Activated CD8-positive, alpha-beta T cell treated with anti-CD3 and anti-CD28 coated beads for 36 hours (primary cell): ENCODE results near the gene OR2A25. TPM values are rescaled to one million over a fixed set of nuclear protein-coding genes. Genes with fewer than 3 reads are reported as not detected.

ENCODE experiments used
- ATAC-seq: fragments of 200-7000 bp; cut with Tn5 transposase; one replicate; pipeline ENCODE4 v1.10.0; 2021; ENCODE audit warnings: mild to moderate bottlenecking, moderate library complexity
- CTCF ChIA-PET: fragments of 350-600 bp; sonication (Branson Sonifier 250); formaldehyde crosslinking; loops from one replicate; lab custom pipeline; 2021; ENCODE audit warnings: antibody characterized with exemption; lab: Charles Lee
- POLR2A ChIA-PET: fragments of 350-600 bp; sonication (Branson Sonifier 250); formaldehyde crosslinking; loops from one replicate; lab custom pipeline; 2021; ENCODE audit warnings: antibody characterized with exemption; lab: Charles Lee
- DNase-seq: peaks from one replicate; pipeline ENCODE4 v3.0.0-alpha.2; 2020
- H3K27ac Mint-ChIP-seq: one replicate; pipeline ENCODE4 v1.8.0; 2021; ENCODE audit warnings: mild to moderate bottlenecking, mixed read lengths
- H3K27me3 Mint-ChIP-seq: one replicate; pipeline ENCODE4 v1.8.0; 2021; ENCODE audit warnings: mixed read lengths
- H3K36me3 Mint-ChIP-seq: one replicate; pipeline ENCODE4 v1.8.0; 2021; ENCODE audit warnings: low read depth, mixed read lengths
- H3K4me1 Mint-ChIP-seq: one replicate; pipeline ENCODE4 v1.8.0; 2021; ENCODE audit warnings: low read depth, mixed read lengths
- H3K4me3 Mint-ChIP-seq: one replicate; pipeline ENCODE4 v1.8.0; 2021; ENCODE audit warnings: mild to moderate bottlenecking, moderate library complexity, mixed read lengths
- H3K9me3 Mint-ChIP-seq: one replicate; pipeline ENCODE4 v1.8.0; 2021; ENCODE audit warnings: mixed read lengths
- intact Hi-C: fragments of 100-400 bp; cut with micrococcal nuclease; formaldehyde crosslinking; loops from one replicate; pipeline ENCODE4 v1.10.0; 2022
- total RNA-seq, 2 experiments: library from RNA; stranded (reverse); gene quantifications; one replicate each; pipeline ENCODE4 v1.2.3, GENCODE V29; 2021
- TF ChIP-seq, protein P1 (sequence below): fragments of 200-600 bp; IDR thresholded peaks from one replicate; pipeline ENCODE4 v1.8.0; 2022; ENCODE audit warnings: antibody characterized with exemption, mild to moderate bottlenecking

OR2A25 gene
- total RNA-seq, 2 experiments from 2014 or later, result not detected

DNA sequence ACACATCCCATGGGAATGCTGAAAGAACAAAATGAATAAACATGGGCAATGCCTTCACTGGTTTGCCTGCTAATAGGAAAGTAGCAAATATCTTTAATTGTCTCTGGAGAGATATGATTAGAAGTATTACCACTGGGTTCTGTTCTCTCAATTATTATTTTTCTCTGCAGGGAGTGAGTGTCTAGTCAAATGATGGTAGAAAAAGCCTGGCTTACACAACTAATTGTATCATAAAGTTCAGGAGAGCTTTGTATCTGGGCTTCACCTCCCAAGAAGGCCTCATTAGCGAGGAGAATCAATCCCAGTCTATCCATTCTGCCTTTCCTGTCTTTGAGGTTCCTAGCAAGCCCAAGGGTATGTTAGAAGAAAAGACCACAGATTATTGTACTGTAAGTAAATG lies 53.3 kb downstream of the OR2A25 start, which contains the start of gene OR2A14:
OR2A14 (plus strand) TSS at position 301 of the 400 bp plus-strand sequence. CDS start 5,937 bp downstream, outside the sequence.
- ATAC-seq (no peak), DNase-seq (no peak)
- ChIA-PET CTCF (no interaction called here), POLR2A (no interaction called here)
- Mint-ChIP-seq H3K27ac (no peak within 1 kb of the TSS), H3K4me1 (peaks cover 4% of the 10 kb centered on the region), H3K4me3 (no peak within 1 kb of the TSS), H3K9me3 (no peaks in the 10 kb centered on the region), H3K36me3 (no peaks in the 10 kb centered on the region), H3K27me3 (peaks cover 6% of the 10 kb centered on the region)
- intact Hi-C loops, result loop anchor here (10.0 kb wide), 1 partner anchor 218 kb away; the partner anchor contains the start of gene TCAF1
- TF ChIP-seq, protein P1, sequence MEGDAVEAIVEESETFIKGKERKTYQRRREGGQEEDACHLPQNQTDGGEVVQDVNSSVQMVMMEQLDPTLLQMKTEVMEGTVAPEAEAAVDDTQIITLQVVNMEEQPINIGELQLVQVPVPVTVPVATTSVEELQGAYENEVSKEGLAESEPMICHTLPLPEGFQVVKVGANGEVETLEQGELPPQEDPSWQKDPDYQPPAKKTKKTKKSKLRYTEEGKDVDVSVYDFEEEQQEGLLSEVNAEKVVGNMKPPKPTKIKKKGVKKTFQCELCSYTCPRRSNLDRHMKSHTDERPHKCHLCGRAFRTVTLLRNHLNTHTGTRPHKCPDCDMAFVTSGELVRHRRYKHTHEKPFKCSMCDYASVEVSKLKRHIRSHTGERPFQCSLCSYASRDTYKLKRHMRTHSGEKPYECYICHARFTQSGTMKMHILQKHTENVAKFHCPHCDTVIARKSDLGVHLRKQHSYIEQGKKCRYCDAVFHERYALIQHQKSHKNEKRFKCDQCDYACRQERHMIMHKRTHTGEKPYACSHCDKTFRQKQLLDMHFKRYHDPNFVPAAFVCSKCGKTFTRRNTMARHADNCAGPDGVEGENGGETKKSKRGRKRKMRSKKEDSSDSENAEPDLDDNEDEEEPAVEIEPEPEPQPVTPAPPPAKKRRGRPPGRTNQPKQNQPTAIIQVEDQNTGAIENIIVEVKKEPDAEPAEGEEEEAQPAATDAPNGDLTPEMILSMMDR, result no peak

Other genes with a start within 250 kb of the OR2A25 start
- 10 to 100 TPM; 13.8 to 14.7 TPM for gene TCAF1, start 167.6 kb upstream of the OR2A25 start, total RNA-seq
- gene OR2F2, start 134.6 kb upstream of the OR2A25 start, total RNA-seq, result not detected
- not detected for gene OR2F1, start 115.0 kb upstream of the OR2A25 start, total RNA-seq
- gene OR6B1, start 69.5 kb upstream of the OR2A25 start, total RNA-seq, result not detected
- gene OR2A5, start 20.9 kb upstream of the OR2A25 start, total RNA-seq, result not detected
- not detected for gene OR2A12, start 16.5 kb downstream of the OR2A25 start, total RNA-seq
- not detected for gene OR2A2, start 39.8 kb downstream of the OR2A25 start, total RNA-seq
- gene OR2A14, start 53.4 kb downstream of the OR2A25 start, total RNA-seq, result not detected
- 1 to 10 TPM in 1 of 2 experiments, under 1 TPM in 1; 0.87 to 1.6 TPM for gene CTAGE4, start 113.7 kb downstream of the OR2A25 start, total RNA-seq
- 1 to 10 TPM; 2.3 to 2.8 TPM for gene ARHGEF35, start 126.0 kb downstream of the OR2A25 start, total RNA-seq
- gene OR2A42, start 169.8 kb downstream of the OR2A25 start, total RNA-seq, result not detected
- 1 to 10 TPM; 2.0 to 2.1 TPM for gene OR2A7, start 195.0 kb downstream of the OR2A25 start, total RNA-seq
- under 1 TPM; 0.25 to 0.85 TPM for gene CTAGE8, start 199.5 kb downstream of the OR2A25 start, total RNA-seq
- gene OR2A1, start 242.6 kb downstream of the OR2A25 start, total RNA-seq, result not detected